ENCODE measurements around the gene OR2D3.
"Not testable (repeated sequence)": the region's sequence is repeated elsewhere in the genome, so short reads cannot be mapped to it uniquely, and the experiment has no call there.

Gene OR2D3

DNA sequence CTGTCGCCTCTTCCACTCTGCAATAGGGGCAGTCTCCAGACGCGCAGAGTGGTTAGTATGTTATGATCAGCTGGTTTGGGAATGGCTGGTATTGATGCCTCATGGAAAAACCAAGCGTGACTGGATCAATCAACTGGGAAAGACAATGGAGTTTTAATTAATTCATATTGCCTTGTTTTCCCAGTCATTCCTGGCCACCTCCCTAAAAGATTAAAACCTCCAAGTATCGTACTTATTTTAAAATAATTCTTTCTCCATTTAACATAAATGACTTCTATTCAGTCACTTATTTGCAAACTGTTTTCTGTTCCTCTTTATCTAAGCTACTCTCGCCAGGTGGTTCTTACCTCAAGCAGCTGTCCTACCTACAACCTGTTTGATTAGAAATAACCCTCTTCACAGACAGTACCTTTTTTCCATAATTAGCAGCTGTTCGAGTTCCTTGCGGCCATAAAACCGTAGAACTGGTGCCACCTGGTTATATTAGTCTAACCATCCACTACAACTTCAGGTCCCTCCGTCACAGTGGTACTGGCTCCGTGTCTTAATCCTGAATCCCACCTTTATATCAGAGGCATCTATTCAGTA is 6.3 kb downstream of the OR2D3 start:
- DNase-seq (ENCODE audit: low read depth in 2 of 2): no peak

GRCh38 chr11:6928916-6929315 is 8.1 kb downstream of the OR2D3 start:
- DNase-seq (ENCODE audit: low read depth in 2 of 2): no peak

GRCh38 chr11:6931146-6931713 is 10.4 kb downstream of the OR2D3 start:
- no peak for DNase-seq (ENCODE audit: low read depth in 2 of 2)

DNA sequence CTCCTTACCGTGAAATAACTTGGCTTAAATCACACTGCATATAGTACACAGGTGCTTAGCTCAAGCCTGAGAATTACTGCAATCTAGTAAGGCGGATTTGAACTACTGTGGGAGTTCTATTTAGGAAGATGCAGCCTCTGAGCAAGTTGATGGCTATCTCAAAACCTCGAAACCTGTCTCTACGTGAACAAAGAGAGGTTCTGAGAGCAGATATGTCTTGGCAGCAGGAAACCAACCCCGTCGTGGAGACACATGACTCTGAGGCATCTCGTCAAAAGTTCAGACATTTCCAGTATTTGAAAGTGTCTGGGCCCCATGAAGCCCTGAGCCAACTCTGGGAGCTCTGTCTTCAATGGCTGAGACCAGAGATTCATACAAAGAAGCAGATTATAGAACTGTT is 11.3 kb downstream of the OR2D3 start:
- DNase-seq (ENCODE audit: low read depth in 2 of 2): no peak

DNA sequence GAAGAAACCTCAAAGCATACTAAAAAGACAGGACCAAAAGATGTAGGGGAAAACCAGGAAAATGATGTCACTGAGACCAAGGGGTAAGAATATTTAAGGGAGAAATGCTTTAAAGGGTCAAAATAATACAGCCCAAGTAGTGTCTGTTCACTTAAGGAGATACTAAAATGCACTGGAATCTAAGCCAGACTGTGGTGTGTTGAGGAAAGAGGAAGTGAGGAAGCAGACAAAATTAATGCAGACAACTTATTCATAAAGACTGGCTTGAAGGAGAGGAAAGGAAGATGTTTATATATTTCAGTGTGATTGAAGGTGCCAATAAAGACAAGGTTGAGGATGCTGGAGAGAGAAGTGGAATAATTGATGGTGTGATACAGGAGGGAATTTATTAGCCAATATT is 21.2 kb downstream of the OR2D3 start:
- no peak for DNase-seq (ENCODE audit: low read depth in 2 of 2)

DNA sequence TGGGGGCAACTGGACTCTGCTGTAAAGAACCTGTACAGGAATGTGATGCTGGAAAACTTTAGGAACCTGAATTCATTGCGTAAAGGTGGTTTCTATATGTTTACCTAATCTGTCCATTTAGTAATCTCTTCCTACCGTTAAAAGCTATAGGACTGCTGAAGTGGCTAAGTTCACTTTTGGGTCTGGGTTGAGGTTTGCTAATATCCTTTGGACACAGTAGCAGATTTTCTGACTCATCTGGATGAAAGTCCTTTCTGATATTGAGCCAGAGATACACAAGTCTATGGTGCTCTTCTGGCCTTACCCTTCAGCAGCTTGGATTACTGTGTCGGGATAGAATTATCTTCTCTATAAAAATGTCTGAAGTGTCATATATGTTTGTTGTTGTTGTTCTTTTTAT is 22.3 kb downstream of the OR2D3 start:
- DNase-seq (ENCODE audit: low read depth in 2 of 2): no peak

DNA sequence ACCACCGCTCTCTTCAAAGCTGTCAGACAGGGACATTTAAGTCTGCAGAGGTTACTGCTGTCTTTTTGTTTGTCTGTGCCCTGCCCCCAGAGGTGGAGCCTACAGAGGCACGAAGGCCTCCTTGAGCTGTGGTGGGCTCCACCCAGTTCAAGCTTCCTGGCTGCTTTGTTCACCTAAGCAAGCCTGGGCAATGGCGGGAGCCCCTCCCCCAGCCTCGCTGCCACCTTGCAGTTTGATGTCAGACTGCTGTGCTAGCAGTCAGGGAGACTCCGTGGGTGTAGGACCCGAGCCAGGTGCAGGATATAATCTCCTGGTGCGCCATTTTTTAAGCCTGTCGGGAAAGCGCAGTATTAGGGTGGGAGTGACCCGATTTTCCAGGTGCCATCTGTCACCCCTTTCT is 33.4 kb downstream of the OR2D3 start:
- DNase-seq (ENCODE audit: low read depth in 2 of 2): not testable (repeated sequence)

DNA sequence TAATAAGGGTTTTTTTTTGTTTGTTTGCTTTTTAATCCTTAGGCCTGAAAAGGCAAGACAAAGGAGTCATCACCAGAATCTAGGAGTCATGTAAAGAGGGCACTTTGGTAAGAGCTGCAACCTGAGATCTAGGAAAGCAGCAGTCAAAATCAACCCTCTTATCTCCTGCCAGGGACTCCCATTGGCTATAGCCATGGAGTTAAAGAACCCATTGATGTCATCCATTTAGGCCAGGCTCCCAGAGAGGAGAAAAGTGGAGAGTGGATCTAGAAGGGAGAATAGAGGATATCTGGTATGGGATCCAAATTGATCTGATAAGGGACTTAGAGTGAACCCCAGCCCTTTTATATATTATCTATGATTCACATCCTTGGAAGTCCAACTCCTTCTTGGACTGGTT is 41.3 kb downstream of the OR2D3 start:
- no peak for DNase-seq (ENCODE audit: low read depth in 2 of 2)

GRCh38 chr11:6962673-6963072 is 41.9 kb downstream of the OR2D3 start:
- no peak for DNase-seq (ENCODE audit: low read depth in 2 of 2)

DNA sequence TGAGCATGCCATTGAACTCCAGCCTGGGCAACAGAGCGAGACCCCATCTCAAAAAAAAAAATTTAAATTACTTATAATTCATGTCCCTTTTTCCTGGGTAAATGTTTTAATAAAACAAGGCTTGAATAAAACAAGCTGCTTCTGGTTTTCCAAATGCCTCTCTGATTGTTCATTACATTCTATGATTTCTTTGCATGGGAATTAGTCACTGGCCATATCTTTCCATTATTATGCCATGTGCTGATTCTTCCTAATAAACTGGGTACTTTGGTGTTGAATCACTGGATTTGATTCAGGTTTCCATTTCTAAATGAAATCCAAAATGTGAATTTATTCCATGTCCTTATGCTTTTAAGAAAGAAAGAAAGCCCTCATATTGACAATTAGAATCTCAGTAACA is 48.0 kb downstream of the OR2D3 start:
- DNase-seq (ENCODE audit: low read depth in 2 of 2): no peak

GRCh38 chr11:6969854-6970253 is 49.1 kb downstream of the OR2D3 start:
- not testable (repeated sequence) for DNase-seq (ENCODE audit: low read depth in 2 of 2)

Measured in stimulated activated CD8-positive, alpha-beta memory T cell treated with anti-CD3 and anti-CD28 coated beads, Interleukin-2, amount 100 ng/mL, for 48 hours (primary cell).